HG03025 (cell line): ENCODE data around the gene SAMD11.
"Not testable (repeated sequence)": the region's sequence is repeated elsewhere in the genome, so short reads cannot be mapped to it uniquely, and the experiment has no call there.

ENCODE experiments used
- ATAC-seq: cut with Tn5 transposase; IDR thresholded peaks from one replicate; pipeline ENCODE4 v1.9.1; 2021; ENCODE audit warnings: mild to moderate bottlenecking, moderate library complexity; ENCODE audit not compliant: unreplicated experiment, low FRiP score

Gene SAMD11

DNA sequence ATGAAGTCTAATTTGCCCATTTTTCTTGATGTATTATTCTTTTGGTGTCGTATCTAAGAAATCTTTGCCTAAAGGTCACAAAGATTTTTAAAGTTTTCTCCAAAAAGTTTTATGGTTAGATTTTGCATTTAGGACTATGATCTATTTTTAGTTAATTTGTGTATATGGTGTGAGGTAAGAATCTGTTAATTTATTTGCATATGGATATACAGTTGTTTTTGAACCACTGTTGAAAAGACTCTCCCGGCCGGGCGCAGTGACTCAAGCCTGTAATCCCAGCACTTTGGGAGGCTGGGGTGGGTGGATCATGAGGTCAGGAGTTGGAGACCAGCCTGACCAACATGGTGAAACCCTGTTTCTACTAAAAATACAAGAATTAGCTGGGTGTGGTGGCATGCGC, 64.3 kb downstream of the SAMD11 start:
- not testable (repeated sequence) for ATAC-seq

DNA sequence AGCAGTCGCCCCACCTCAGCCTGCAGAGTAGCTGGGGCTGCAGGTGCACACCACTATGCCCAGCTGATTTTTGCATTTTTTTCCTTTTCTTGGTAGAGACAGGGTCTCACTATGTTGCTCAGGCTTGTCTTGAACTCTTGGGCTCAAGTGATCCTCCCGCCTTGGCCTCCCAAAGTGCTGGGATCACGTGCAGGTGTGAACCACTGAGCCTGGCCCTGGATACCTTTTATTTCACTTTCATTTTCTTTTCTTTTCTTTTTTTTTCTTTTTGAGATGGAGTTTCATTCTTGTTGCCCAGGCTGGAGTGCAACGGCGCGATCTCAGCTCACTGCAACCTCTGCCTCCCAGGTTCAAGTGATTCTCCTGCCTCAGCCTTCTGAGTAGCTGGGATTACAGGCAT, 67.6 kb downstream of the SAMD11 start:
- ATAC-seq, result not testable (repeated sequence)

DNA sequence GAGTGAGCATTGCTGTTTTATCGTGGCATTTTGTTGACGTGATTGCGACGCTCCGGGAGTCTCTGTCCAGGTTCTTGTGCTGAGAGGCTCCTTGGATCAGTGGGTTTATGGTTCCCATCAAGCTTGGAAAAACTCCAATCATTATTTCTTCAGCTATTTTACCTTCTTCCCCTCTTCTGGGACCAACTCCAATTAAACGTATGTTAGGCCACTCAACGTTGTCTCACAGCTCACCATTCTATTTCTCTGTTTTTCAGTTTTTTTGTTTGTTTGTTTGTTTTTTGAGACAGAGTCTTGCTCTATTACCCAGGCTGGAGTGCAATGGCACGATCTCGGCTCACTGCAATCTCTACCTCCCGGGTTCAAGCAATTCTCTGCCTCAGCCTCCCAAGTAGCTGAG, 68.2 kb downstream of the SAMD11 start:
- no peak for ATAC-seq

DNA sequence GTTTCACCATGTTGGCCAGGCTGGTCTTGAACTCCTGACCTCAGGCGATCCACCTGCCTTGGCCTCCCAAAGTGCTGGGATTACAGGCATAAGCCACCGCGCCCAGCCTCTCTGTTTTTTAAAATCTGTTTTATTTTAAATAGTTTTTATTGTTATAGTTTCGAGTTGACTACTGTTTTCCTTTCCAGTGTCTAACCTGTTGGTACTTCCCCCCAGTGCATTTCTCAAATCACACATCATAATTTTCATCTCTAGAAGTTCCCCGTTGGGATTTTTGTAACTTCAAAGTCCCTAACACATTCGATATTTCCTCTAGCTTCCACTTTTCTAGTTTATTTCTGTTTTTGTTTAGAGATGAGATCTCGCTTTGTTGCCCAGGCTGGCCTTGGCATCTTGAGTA, 68.6 kb downstream of the SAMD11 start:
- ATAC-seq, result no peak

DNA sequence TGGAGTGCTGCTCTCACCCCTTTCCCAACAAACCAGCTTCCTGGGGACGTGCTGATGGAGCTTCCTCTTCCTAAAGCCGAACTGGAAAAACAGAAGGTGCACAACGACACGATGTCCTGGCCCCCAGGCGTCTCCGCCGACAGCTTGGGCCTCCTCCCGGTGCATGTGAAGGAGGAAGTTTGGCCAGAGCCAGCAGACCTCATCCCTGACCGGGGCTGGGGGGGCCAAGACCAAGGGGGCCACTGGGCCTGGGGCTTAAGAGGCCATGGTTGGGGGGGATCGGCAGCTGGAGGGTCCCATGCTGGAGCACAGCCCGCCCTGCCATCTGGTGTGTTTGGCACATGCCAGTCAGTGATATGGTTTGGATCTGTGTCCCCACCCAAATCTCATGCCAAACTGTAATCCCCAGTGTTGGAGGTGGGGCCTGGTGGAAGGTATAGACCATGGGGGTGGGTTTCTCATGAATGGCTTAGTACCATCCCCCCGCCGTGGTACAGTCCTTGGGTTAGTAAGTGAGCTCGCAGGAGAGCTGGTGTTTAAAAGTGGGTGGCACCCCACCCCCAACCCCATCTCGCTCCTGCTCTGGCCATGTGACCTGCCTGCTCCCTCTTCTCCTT, 69.8 kb downstream of the SAMD11 start:
- ATAC-seq, result no peak
